DOHH2 (cell line): ENCODE data around the gene BCAS1.

Source experiments
- EZH2phosphoT487 ChIP-seq: fragments of 200-600 bp; sonication (generic); IDR thresholded peaks from 2 replicates; pipeline ENCODE4 v1.6.1; 2017; ENCODE audit warnings: borderline replicate concordance, mild to moderate bottlenecking, antibody characterized with exemption, low read length, moderate library complexity, mixed read lengths
- TF ChIP-seq, protein P1 (sequence below): fragments of 200-600 bp; sonication (generic); IDR thresholded peaks from one replicate; pipeline ENCODE4 v1.5.1; 2014; ENCODE audit warnings: antibody characterized with exemption, mild to moderate bottlenecking, low read depth, low read length; ENCODE audit not compliant: poor library complexity, severe bottlenecking

DNA sequence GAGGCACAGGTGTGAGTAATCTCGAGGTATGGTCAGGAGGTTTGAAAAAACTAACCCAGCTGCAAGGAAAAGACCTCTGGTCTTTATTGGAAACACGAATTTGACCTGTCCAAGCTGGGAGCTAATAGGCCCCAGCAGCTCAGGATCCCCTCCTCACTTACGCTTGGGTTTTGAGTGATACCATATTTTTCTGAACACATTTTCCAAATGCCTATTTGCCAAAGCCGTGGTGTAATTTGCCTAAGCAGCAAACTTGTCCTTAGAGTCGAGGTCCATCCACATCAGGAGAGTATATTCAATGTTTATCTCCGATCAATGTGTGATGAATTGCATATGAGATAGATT lies 128.0 kb downstream of the BCAS1 start:
- TF ChIP-seq, protein P1, sequence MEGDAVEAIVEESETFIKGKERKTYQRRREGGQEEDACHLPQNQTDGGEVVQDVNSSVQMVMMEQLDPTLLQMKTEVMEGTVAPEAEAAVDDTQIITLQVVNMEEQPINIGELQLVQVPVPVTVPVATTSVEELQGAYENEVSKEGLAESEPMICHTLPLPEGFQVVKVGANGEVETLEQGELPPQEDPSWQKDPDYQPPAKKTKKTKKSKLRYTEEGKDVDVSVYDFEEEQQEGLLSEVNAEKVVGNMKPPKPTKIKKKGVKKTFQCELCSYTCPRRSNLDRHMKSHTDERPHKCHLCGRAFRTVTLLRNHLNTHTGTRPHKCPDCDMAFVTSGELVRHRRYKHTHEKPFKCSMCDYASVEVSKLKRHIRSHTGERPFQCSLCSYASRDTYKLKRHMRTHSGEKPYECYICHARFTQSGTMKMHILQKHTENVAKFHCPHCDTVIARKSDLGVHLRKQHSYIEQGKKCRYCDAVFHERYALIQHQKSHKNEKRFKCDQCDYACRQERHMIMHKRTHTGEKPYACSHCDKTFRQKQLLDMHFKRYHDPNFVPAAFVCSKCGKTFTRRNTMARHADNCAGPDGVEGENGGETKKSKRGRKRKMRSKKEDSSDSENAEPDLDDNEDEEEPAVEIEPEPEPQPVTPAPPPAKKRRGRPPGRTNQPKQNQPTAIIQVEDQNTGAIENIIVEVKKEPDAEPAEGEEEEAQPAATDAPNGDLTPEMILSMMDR = no peak
- no peak for TF ChIP-seq EZH2phosphoT487
